HG02943 (cell line): ENCODE data around the gene EGF.
"Not testable (repeated sequence)": the region's sequence is repeated elsewhere in the genome, so short reads cannot be mapped to it uniquely, and the experiment has no call there.

Experiments used
- ATAC-seq: cut with Tn5 transposase; IDR thresholded peaks from one replicate; pipeline ENCODE4 v1.9.1; 2021; ENCODE audit warnings: mild to moderate bottlenecking, low read depth, moderate library complexity; ENCODE audit not compliant: unreplicated experiment

The EGF gene

GRCh38 chr4:109913596-109914241, 1.0 kb downstream of the EGF start:
- no peak for ATAC-seq

- no peak for ATAC-seq
These were observed 1.6 kb downstream of the EGF start for GRCh38 chr4:109914322-109914721.

GRCh38 chr4:109915385-109916026, 2.8 kb downstream of the EGF start:
- ATAC-seq: no peak

- ATAC-seq: no peak
These were observed 3.3 kb downstream of the EGF start for GRCh38 chr4:109916027-109916409.

GRCh38 chr4:109921384-109921808, 8.7 kb downstream of the EGF start:
- no peak for ATAC-seq

- ATAC-seq: no peak
These were observed 12.7 kb downstream of the EGF start for GRCh38 chr4:109925396-109925795.

- ATAC-seq: no peak
These were observed 15.8 kb downstream of the EGF start for GRCh38 chr4:109928327-109929045.

GRCh38 chr4:109930464-109930863, 17.8 kb downstream of the EGF start:
- ATAC-seq: no peak

GRCh38 chr4:109930872-109931271, 18.2 kb downstream of the EGF start:
- ATAC-seq: no peak

GRCh38 chr4:109931318-109931717, 18.6 kb downstream of the EGF start:
- no peak for ATAC-seq

- not testable (repeated sequence) for ATAC-seq
These were observed 24.7 kb downstream of the EGF start for GRCh38 chr4:109937352-109937751.

- ATAC-seq: no peak
These were observed 26.5 kb downstream of the EGF start for GRCh38 chr4:109939190-109939589.

- ATAC-seq: no peak
These were observed 29.7 kb downstream of the EGF start for GRCh38 chr4:109942292-109942926.

- ATAC-seq: no peak
These were observed 31.1 kb downstream of the EGF start for GRCh38 chr4:109943745-109944144.

- no peak for ATAC-seq
These were observed 31.9 kb downstream of the EGF start for GRCh38 chr4:109944591-109944990.

- no peak for ATAC-seq
These were observed 32.4 kb downstream of the EGF start for GRCh38 chr4:109945056-109945455.

- no peak for ATAC-seq
These were observed 33.4 kb downstream of the EGF start for GRCh38 chr4:109946120-109946519.

GRCh38 chr4:109947457-109947856, 34.8 kb downstream of the EGF start:
- no peak for ATAC-seq

GRCh38 chr4:109947918-109948317, 35.2 kb downstream of the EGF start:
- ATAC-seq: no peak

GRCh38 chr4:109949099-109949718, 36.5 kb downstream of the EGF start:
- not testable (repeated sequence) for ATAC-seq

GRCh38 chr4:109952612-109953011, 39.9 kb downstream of the EGF start:
- no peak for ATAC-seq
